ENCODE measurements around the gene SERPINB10. TPM values are rescaled to one million over a fixed set of nuclear protein-coding genes. Genes with fewer than 3 reads are reported as not detected.

SERPINB10 gene
- total RNA-seq, 2 experiments from 2014 or later: not detected

GRCh38 chr18:63975628-63976027 is 67.9 kb downstream of the SERPINB10 start:
- ChIA-PET POLR2A (interaction anchor here (1.2 kb wide), 1 partner anchor 12 kb away, joined by 4 read pairs; no protein-coding TSS in a partner anchor), CTCF (interaction anchor here (0.6 to 2.8 kb wide), 4 partner anchors 12 to 1584 kb away, joined by 3 to 12 read pairs (median 6); no protein-coding TSS in a partner anchor)
- no peak overlapping the region for H3K27ac Mint-ChIP-seq
- intact Hi-C loops (cut with DNase I, micrococcal nuclease): loop anchor here in 1 of 2 experiments (1.0 to 10.0 kb wide), 4 partner anchors 12 to 1791 kb away; partner anchors contain the start of genes PIGN and RELCH
- H3K4me3 ChIP-seq (ENCODE audit: low read length): no peak overlapping the region
- peaks cover 17% of the 10 kb centered on the region for H3K4me1 Mint-ChIP-seq (ENCODE audit: low read depth)
- H3K36me3 ChIP-seq (ENCODE audit: insufficient read depth, low read length): peaks cover 5% of the 10 kb centered on the region
- DNase-seq (no peak), ATAC-seq (ENCODE audit: poor library complexity) (no peak)
- no peaks in the 10 kb centered on the region for H3K9me3 Mint-ChIP-seq
- H3K4me1 ChIP-seq (ENCODE audit: insufficient read depth, low read length): peaks cover 16% of the 10 kb centered on the region
- H3K9me3 ChIP-seq (ENCODE audit: control insufficient read depth in 1 of 2, insufficient read depth in 1 of 2, low read length in 2 of 2): no peaks in the 10 kb centered on the region
- no peak for TF ChIP-seq CTCF (IDR thresholded peaks at IDR 0.05)
- no peaks in the 10 kb centered on the region for H3K27me3 ChIP-seq (ENCODE audit: control insufficient read depth in 1 of 2, insufficient read depth in 2 of 2, low read length in 2 of 2)
- no peak overlapping the region for H3K27ac ChIP-seq (ENCODE audit: low read depth in 1 of 2, low read length in 2 of 2)
- no peak overlapping the region for H3K4me3 Mint-ChIP-seq
- H3K36me3 Mint-ChIP-seq (ENCODE audit: low read depth): peaks cover 4% of the 10 kb centered on the region
- no peaks in the 10 kb centered on the region for H3K27me3 Mint-ChIP-seq

GRCh38 chr18:63977040-63977439 is 69.3 kb downstream of the SERPINB10 start:
- H3K4me1 Mint-ChIP-seq (ENCODE audit: low read depth): peaks cover 7% of the 10 kb centered on the region
- H3K4me3 Mint-ChIP-seq: no peak overlapping the region
- H3K4me1 ChIP-seq (ENCODE audit: insufficient read depth, low read length): peaks cover 5% of the 10 kb centered on the region
- no peak overlapping the region for H3K27ac ChIP-seq (ENCODE audit: low read depth in 1 of 2, low read length in 2 of 2)
- H3K36me3 Mint-ChIP-seq (ENCODE audit: low read depth): peaks cover 18% of the 10 kb centered on the region
- H3K27me3 Mint-ChIP-seq: no peaks in the 10 kb centered on the region
- CTCF ChIA-PET: interaction anchor here (1.7 kb wide), 1 partner anchor 13 kb away, joined by 7 read pairs; no protein-coding TSS in a partner anchor
- H3K9me3 Mint-ChIP-seq: no peaks in the 10 kb centered on the region
- H3K36me3 ChIP-seq (ENCODE audit: insufficient read depth, low read length): peaks cover 19% of the 10 kb centered on the region
- TF ChIP-seq CTCF (IDR thresholded peaks at IDR 0.05): no peak
- ATAC-seq (ENCODE audit: poor library complexity): no peak
- no peaks in the 10 kb centered on the region for H3K27me3 ChIP-seq (ENCODE audit: control insufficient read depth in 1 of 2, insufficient read depth in 2 of 2, low read length in 2 of 2)
- no peaks in the 10 kb centered on the region for H3K9me3 ChIP-seq (ENCODE audit: control insufficient read depth in 1 of 2, insufficient read depth in 1 of 2, low read length in 2 of 2)
- no peak overlapping the region for H3K27ac Mint-ChIP-seq
- POLR2A ChIA-PET: interaction anchor here (1.2 kb wide), 1 partner anchor 14 kb away, joined by 4 read pairs; no protein-coding TSS in a partner anchor
- no peak for DNase-seq
- intact Hi-C loops (cut with DNase I, micrococcal nuclease): loop anchor here in 1 of 2 experiments (10.0 kb wide), 3 partner anchors 152 to 1792 kb away; partner anchors contain the start of genes PIGN and RELCH
- H3K4me3 ChIP-seq (ENCODE audit: low read length): no peak overlapping the region

- no peaks in the 10 kb centered on the region for H3K27me3 Mint-ChIP-seq
- Histone ChIP-seq H3K4me3 (ENCODE audit: low read length) (no peak overlapping the region), H3K27ac (ENCODE audit: low read depth in 1 of 2, low read length in 2 of 2) (no peak overlapping the region), H3K9me3 (ENCODE audit: control insufficient read depth in 1 of 2, insufficient read depth in 1 of 2, low read length in 2 of 2) (no peaks in the 10 kb centered on the region), H3K36me3 (ENCODE audit: insufficient read depth, low read length) (peaks cover 35% of the 10 kb centered on the region), H3K4me1 (ENCODE audit: insufficient read depth, low read length) (peaks cover 5% of the 10 kb centered on the region), H3K27me3 (ENCODE audit: control insufficient read depth in 1 of 2, insufficient read depth in 2 of 2, low read length in 2 of 2) (no peaks in the 10 kb centered on the region)
- peak; percentile 89 for TF ChIP-seq CTCF (IDR thresholded peaks at IDR 0.05)
- peaks cover 40% of the 10 kb centered on the region for H3K36me3 Mint-ChIP-seq (ENCODE audit: low read depth)
- CTCF ChIA-PET: interaction anchor here (1.5 kb wide), 1 partner anchor 16 kb away, joined by 6 read pairs; no protein-coding TSS in a partner anchor
- H3K27ac Mint-ChIP-seq: no peak overlapping the region
- no peak overlapping the region for H3K4me3 Mint-ChIP-seq
- intact Hi-C loops (cut with DNase I, micrococcal nuclease): loop anchor here (1.0 to 10.0 kb wide), 5 partner anchors 16 to 1795 kb away; partner anchors contain the start of genes PIGN (in 1 of the 2) and RELCH (in 1 of the 2)
- ATAC-seq (ENCODE audit: poor library complexity) (peak; percentile 78), DNase-seq (peak in 10 of 14 experiments; percentile 6 to 73 (median 26))
- POLR2A ChIA-PET: no interaction called here
- H3K9me3 Mint-ChIP-seq: no peaks in the 10 kb centered on the region
- peaks cover 7% of the 10 kb centered on the region for H3K4me1 Mint-ChIP-seq (ENCODE audit: low read depth)
Observed at GRCh38 chr18:63979409-63979920, 71.7 kb downstream of the SERPINB10 start.
